Keratinocyte (primary cell): ENCODE measurements around the gene BRPF3. TPM values are rescaled to one million over a fixed set of nuclear protein-coding genes. Genes with fewer than 3 reads are reported as not detected.

Experiments used
- DNase-seq: peaks from one replicate; pipeline ENCODE4 v3.0.0-alpha.2; 2011; ENCODE audit warnings: low read depth, missing footprints, low spot score
- FAIRE-seq: peaks from 2 replicates; lab custom pipeline; 2011; peaks lifted over from hg19 to GRCh38; lab: Jason Lieb, UNC
- H2AFZ ChIP-seq: 2 replicates; pipeline ENCODE4 v1.6.0; 2012; ENCODE audit warnings: low read length, control low read depth, inconsistent platforms; ENCODE audit not compliant: control insufficient read depth
- H3K27ac ChIP-seq: 2 replicates; pipeline ENCODE4 v1.5.1; 2011; ENCODE audit warnings: low read length; ENCODE audit not compliant: control insufficient read depth, insufficient read depth
- H3K27me3 ChIP-seq: 3 replicates; pipeline ENCODE4 v1.6.0; 2011; ENCODE audit warnings: low read length; ENCODE audit not compliant: control insufficient read depth, insufficient read depth; ENCODE audit errors: extremely low read depth
- H3K36me3 ChIP-seq, 2 experiments: 2 replicates in 1 of 2; 3 replicates in 1 of 2; pipeline ENCODE4 v1.5.1; 2011; ENCODE audit warnings: low read length in 2 of 2, mild to moderate bottlenecking in 1 of 2; ENCODE audit not compliant: control insufficient read depth in 2 of 2, insufficient read depth in 2 of 2; ENCODE audit errors: extremely low read depth in 1 of 2
- H3K4me1 ChIP-seq: 3 replicates; pipeline ENCODE4 v1.5.1; 2011; ENCODE audit warnings: low read length; ENCODE audit not compliant: control insufficient read depth, insufficient read depth; ENCODE audit errors: extremely low read depth
- H3K4me2 ChIP-seq: 3 replicates; pipeline ENCODE4 v1.6.0; 2011; ENCODE audit warnings: low read depth, low read length; ENCODE audit not compliant: control insufficient read depth, insufficient read depth; ENCODE audit errors: extremely low read depth
- H3K4me3 ChIP-seq, 3 experiments: fragments of 200-600 bp in 1 of 3; sonication (generic) in 1 of 3; 2 replicates in 2 of 3; 3 replicates in 1 of 3; pipeline ENCODE4 v1.5.1; 2011 to 2016; ENCODE audit warnings: low read length in 3 of 3, mild to moderate bottlenecking in 3 of 3, control low read depth in 2 of 3, inconsistent platforms in 1 of 3, low read depth in 1 of 3, mixed read lengths in 1 of 3, mixed run types in 1 of 3, moderate library complexity in 1 of 3; ENCODE audit not compliant: control insufficient read depth in 2 of 3, insufficient read depth in 2 of 3; ENCODE audit errors: extremely low read depth in 1 of 3
- H3K79me2 ChIP-seq: 2 replicates; pipeline ENCODE4 v1.6.0; 2012; ENCODE audit warnings: low read length; ENCODE audit not compliant: control insufficient read depth, insufficient read depth
- H3K9ac ChIP-seq: 3 replicates; pipeline ENCODE4 v1.6.0; 2011; ENCODE audit warnings: low read length; ENCODE audit not compliant: control insufficient read depth, insufficient read depth; ENCODE audit errors: extremely low read depth
- H3K9me1 ChIP-seq: 3 replicates; pipeline ENCODE4 v1.6.0; 2011; ENCODE audit warnings: low read length; ENCODE audit not compliant: control insufficient read depth, insufficient read depth; ENCODE audit errors: extremely low read depth
- H3K9me3 ChIP-seq: 2 replicates; pipeline ENCODE4 v1.5.1; 2012; ENCODE audit warnings: low read depth, low read length; ENCODE audit not compliant: control insufficient read depth
- H4K20me1 ChIP-seq: 3 replicates; pipeline ENCODE4 v1.6.0; 2011; ENCODE audit warnings: low read length; ENCODE audit not compliant: control insufficient read depth, insufficient read depth; ENCODE audit errors: extremely low read depth
- EZH2 ChIP-seq: IDR thresholded peaks from one replicate; pipeline ENCODE4 v1.6.1; 2012; ENCODE audit warnings: inconsistent platforms, mild to moderate bottlenecking, low read length, moderate library complexity
- dilution Hi-C: fragments of 300-500 bp; cut with MboI; formaldehyde crosslinking; loops from one replicate; pipeline ENCODE4 v1.7.0; 2020; ENCODE audit warnings: low sequenced_read_pairs; ENCODE audit not compliant: extremely low pct_ligation_motif_present
- polyA plus RNA-seq, 5 experiments: library from polyadenylated mRNA; depleted of rRNA in 3 of 5; stranded (reverse) in 3 of 5; stranded (forward) in 1 of 5; unstranded in 1 of 5; fragments of >200 nt; gene quantifications; 1 replicate in 1 of 5; 2 replicates in 3 of 5; 3 replicates in 1 of 5; pipeline versions ENCODE4 v1.2.1 to v1.2.3, GENCODE V29; 2011 to 2012; ENCODE audit warnings: missing spikeins in 2 of 5, low read depth in 1 of 5, low replicate concordance in 1 of 5
- TF ChIP-seq, protein P1 (sequence below), 3 experiments: IDR thresholded peaks in 1 of 3; conservative IDR thresholded peaks in 1 of 3; optimal IDR thresholded peaks in 1 of 3; 2 replicates in 2 of 3; 3 replicates in 1 of 3; pipeline versions ENCODE3 to v1.5.1; 2011; ENCODE audit warnings: low read length in 3 of 3, mild to moderate bottlenecking in 3 of 3, moderate library complexity in 2 of 3, control low read depth in 1 of 3, inconsistent platforms in 1 of 3; ENCODE audit not compliant: insufficient read depth in 2 of 3; ENCODE audit errors: extremely low read depth in 1 of 3

The BRPF3 gene
- polyA plus RNA-seq, 1 donor (not counting 4 experiments of a cell fraction or from before 2014, with no cell fraction given), result 4.8 TPM

- Histone ChIP-seq H3K9me1 (peaks cover 2% of the 10 kb centered on the region), H3K4me1 (peaks cover 19% of the 10 kb centered on the region), H3K4me2 (no peak overlapping the region), H3K4me3 (no peak overlapping the region), H3K9me3 (no peaks in the 10 kb centered on the region), H3K9ac (no peak overlapping the region), H4K20me1 (no peaks in the 10 kb centered on the region), H3K27me3 (no peaks in the 10 kb centered on the region), H2AFZ (no peak overlapping the region), H3K27ac (no peak overlapping the region), H3K79me2 (no peaks in the 10 kb centered on the region), H3K36me3 (peaks cover 12 to 13% of the 10 kb centered on the region in 2 experiments)
- dilution Hi-C loops, result no loop called here
- FAIRE-seq, result no peak
- DNase-seq, result no peak
- no peak for TF ChIP-seq EZH2
- TF ChIP-seq, protein P1, sequence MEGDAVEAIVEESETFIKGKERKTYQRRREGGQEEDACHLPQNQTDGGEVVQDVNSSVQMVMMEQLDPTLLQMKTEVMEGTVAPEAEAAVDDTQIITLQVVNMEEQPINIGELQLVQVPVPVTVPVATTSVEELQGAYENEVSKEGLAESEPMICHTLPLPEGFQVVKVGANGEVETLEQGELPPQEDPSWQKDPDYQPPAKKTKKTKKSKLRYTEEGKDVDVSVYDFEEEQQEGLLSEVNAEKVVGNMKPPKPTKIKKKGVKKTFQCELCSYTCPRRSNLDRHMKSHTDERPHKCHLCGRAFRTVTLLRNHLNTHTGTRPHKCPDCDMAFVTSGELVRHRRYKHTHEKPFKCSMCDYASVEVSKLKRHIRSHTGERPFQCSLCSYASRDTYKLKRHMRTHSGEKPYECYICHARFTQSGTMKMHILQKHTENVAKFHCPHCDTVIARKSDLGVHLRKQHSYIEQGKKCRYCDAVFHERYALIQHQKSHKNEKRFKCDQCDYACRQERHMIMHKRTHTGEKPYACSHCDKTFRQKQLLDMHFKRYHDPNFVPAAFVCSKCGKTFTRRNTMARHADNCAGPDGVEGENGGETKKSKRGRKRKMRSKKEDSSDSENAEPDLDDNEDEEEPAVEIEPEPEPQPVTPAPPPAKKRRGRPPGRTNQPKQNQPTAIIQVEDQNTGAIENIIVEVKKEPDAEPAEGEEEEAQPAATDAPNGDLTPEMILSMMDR (optimal IDR thresholded peaks at IDR 0.05 in 1 of 3, IDR thresholded peaks at IDR 0.05 in 1 of 3, conservative IDR thresholded peaks at IDR 0.05 in 1 of 3; ENCODE audit: extremely low read depth in 1 of 3, insufficient read depth in 2 of 3, low read length in 3 of 3), result no peak
Measured at GRCh38 chr6:36226438-36227047, 30.0 kb downstream of the BRPF3 start.

DNA sequence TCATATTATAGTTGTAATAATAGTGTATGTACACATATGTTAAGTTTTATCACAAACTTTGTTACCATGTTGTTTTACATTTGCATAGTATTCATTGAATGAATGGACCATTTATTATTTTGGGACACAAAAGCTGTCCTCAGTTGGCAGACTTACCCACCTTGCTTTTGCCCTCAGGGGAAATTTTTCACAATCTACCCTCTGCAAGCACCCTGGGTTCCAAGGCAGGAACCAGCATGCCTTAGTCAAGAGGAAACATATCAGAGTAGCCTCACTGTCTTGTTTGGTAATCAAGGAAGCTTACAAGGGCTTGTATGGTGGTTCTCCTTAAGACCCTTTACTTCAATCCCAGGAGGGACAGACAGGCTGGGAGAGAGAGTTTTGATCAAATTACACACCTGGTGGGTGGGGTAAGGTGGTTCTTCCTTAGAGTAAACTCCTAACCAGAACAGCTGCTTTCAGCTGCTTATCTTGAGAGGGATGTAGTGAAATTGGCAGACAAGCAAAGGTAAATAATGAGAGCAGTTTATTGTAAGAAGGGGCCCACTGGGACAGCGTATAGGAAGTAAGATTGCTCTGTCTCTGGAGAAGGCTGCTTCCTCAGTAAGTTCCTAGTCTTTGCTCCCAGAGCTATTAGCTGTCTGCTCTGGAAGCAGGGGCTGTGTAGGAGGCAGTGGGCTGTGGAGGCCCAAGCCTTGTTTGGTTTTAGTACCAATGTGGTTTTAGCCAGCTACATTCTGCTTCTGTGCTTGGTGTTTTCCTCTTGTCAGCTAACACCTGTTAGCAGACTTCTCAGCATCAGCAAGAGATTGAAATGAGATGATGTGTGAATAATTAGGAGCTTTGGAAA, 31.1 kb downstream of the BRPF3 start:
- peak; percentile 90 for FAIRE-seq
- no peak for DNase-seq
- Histone ChIP-seq H3K79me2 (no peaks in the 10 kb centered on the region), H3K36me3 (peaks cover 12% of the 10 kb centered on the region in 2 experiments), H3K9ac (no peak overlapping the region), H3K4me1 (peaks cover 19% of the 10 kb centered on the region), H3K4me2 (peak overlapping the region; percentile 42), H2AFZ (no peak overlapping the region), H3K27me3 (no peaks in the 10 kb centered on the region), H3K27ac (no peak overlapping the region), H3K9me1 (peaks cover 2% of the 10 kb centered on the region), H3K9me3 (no peaks in the 10 kb centered on the region), H4K20me1 (no peaks in the 10 kb centered on the region), H3K4me3 (no peak overlapping the region)
- dilution Hi-C loops, result no loop called here
- TF ChIP-seq, protein P1 (optimal IDR thresholded peaks at IDR 0.05 in 1 of 3, IDR thresholded peaks at IDR 0.05 in 1 of 3, conservative IDR thresholded peaks at IDR 0.05 in 1 of 3; ENCODE audit: extremely low read depth in 1 of 3, insufficient read depth in 2 of 3, low read length in 3 of 3), result no peak
